B cell (primary cell): ENCODE measurements around the gene CEP68. TPM values are rescaled to one million over a fixed set of nuclear protein-coding genes. Genes with fewer than 3 reads are reported as not detected.

ENCODE experiments used
- ATAC-seq: fragments of 200-7000 bp; cut with Tn5 transposase; one replicate; pipeline ENCODE4 v1.10.0; 2021; ENCODE audit warnings: low read depth, mild to moderate bottlenecking, moderate number of reproducible peaks, moderate library complexity
- CTCF ChIA-PET: fragments of 350-600 bp; sonication (Branson Sonifier 250); formaldehyde crosslinking; loops from one replicate; lab custom pipeline; 2021; ENCODE audit warnings: antibody characterized with exemption, inconsistent platforms; lab: Charles Lee
- POLR2A ChIA-PET: fragments of 350-600 bp; sonication (Branson Sonifier 250); formaldehyde crosslinking; loops from one replicate; lab custom pipeline; 2021; ENCODE audit warnings: antibody characterized with exemption; lab: Charles Lee
- DNase-seq: peaks from one replicate; pipeline ENCODE4 v3.0.0; 2013
- H2AFZ ChIP-seq: 2 replicates; pipeline ENCODE4 v1.6.1; 2012; ENCODE audit warnings: mild to moderate bottlenecking, low read depth, low read length; ENCODE audit not compliant: insufficient read depth, poor library complexity, severe bottlenecking
- H3K27ac ChIP-seq, 2 donors: 1 replicate in 1 of 2; 2 replicates in 1 of 2; pipeline ENCODE4 v1.5.1; 2012 to 2013; ENCODE audit warnings: low read length in 2 of 2, mild to moderate bottlenecking in 2 of 2, moderate library complexity in 1 of 2
- H3K27me3 ChIP-seq, 4 experiments: fragments of 200-600 bp in 1 of 4; sonication (generic) in 1 of 4; replicated peaks in 1 of 4; 1 replicate in 2 of 4; 2 replicates in 2 of 4; pipeline versions ENCODE4 v1.6.1 to v1.7.0; 2013 to 2016; ENCODE audit warnings: low read length in 3 of 4, mild to moderate bottlenecking in 2 of 4, mixed read lengths in 1 of 4, moderate library complexity in 1 of 4; ENCODE audit not compliant: insufficient read depth in 4 of 4, control insufficient read depth in 3 of 4; ENCODE audit errors: control extremely low read depth in 1 of 4
- H3K36me3 ChIP-seq, 2 experiments: replicated peaks in 1 of 2; 1 replicate in 1 of 2; 2 replicates in 1 of 2; pipeline versions ENCODE4 v1.6.1 to v1.7.1; 2013; ENCODE audit warnings: low read length in 1 of 2; ENCODE audit not compliant: insufficient read depth in 2 of 2, control insufficient read depth in 1 of 2; ENCODE audit errors: control extremely low read depth in 1 of 2, extremely low read depth in 1 of 2
- H3K4me1 ChIP-seq, 2 donors: fragments of 200-600 bp in 1 of 2; sonication (generic) in 1 of 2; 1 replicate in 1 of 2; 2 replicates in 1 of 2; pipeline versions ENCODE4 v1.5.1 to v1.6.1; 2013 to 2017; ENCODE audit warnings: low read length in 2 of 2; ENCODE audit not compliant: control insufficient read depth in 2 of 2, insufficient read depth in 2 of 2
- H3K4me2 ChIP-seq: replicated peaks from 2 replicates; pipeline ENCODE3; 2012; ENCODE audit warnings: mild to moderate bottlenecking, low read depth, low read length; ENCODE audit not compliant: poor library complexity, severe bottlenecking
- H3K4me3 ChIP-seq, 5 experiments: fragments of 200-600 bp in 1 of 5; sonication (generic) in 1 of 5; 1 replicate in 3 of 5; 2 replicates in 2 of 5; pipeline versions ENCODE4 v1.5.1 to v1.7.0; 2011 to 2016; ENCODE audit warnings: low read length in 4 of 5, mild to moderate bottlenecking in 4 of 5, low read depth in 2 of 5, control low read depth in 1 of 5, moderate library complexity in 1 of 5; ENCODE audit not compliant: insufficient read depth in 1 of 5; ENCODE audit errors: control extremely low read depth in 1 of 5, extremely low read depth in 1 of 5
- H3K79me2 ChIP-seq: fragments of 200-600 bp; sonication (generic); one replicate; pipeline ENCODE4 v1.6.0; 2016; ENCODE audit warnings: low read length; ENCODE audit not compliant: control insufficient read depth, insufficient read depth
- H3K9ac ChIP-seq: fragments of 200-600 bp; sonication (generic); 2 replicates; pipeline ENCODE4 v1.6.1; 2017; ENCODE audit warnings: mild to moderate bottlenecking, low read length, moderate library complexity
- H3K9me3 ChIP-seq, 3 donors: one replicate each; pipeline versions ENCODE4 v1.6.1 to v1.7.1; 2013; ENCODE audit warnings: low read length in 2 of 3; ENCODE audit not compliant: control insufficient read depth in 2 of 3, insufficient read depth in 1 of 3; ENCODE audit errors: control extremely low read depth in 1 of 3
- H4K20me1 ChIP-seq: 2 replicates; pipeline ENCODE4 v1.6.0; 2012; ENCODE audit warnings: mild to moderate bottlenecking, low read length; ENCODE audit not compliant: insufficient read depth, control insufficient read depth, poor library complexity, severe bottlenecking
- H3K27ac Mint-ChIP-seq: one replicate; pipeline ENCODE4 v1.8.0; 2021; ENCODE audit warnings: mixed read lengths
- H3K27me3 Mint-ChIP-seq: one replicate; pipeline ENCODE4 v1.8.0; 2021; ENCODE audit warnings: mixed read lengths
- H3K4me1 Mint-ChIP-seq: one replicate; pipeline ENCODE4 v1.8.0; 2021; ENCODE audit warnings: mixed read lengths
- H3K4me3 Mint-ChIP-seq: one replicate; pipeline ENCODE4 v1.8.0; 2021; ENCODE audit warnings: mixed read lengths
- H3K9me3 Mint-ChIP-seq: one replicate; pipeline ENCODE4 v1.8.0; 2022; ENCODE audit warnings: mixed read lengths; ENCODE audit not compliant: insufficient read depth
- CTCF ChIP-seq: fragments of 200-600 bp; IDR thresholded peaks from one replicate; pipeline ENCODE4 v1.8.0; 2022; ENCODE audit warnings: antibody characterized with exemption, mild to moderate bottlenecking
- EZH2 ChIP-seq: IDR thresholded peaks from 2 replicates; pipeline ENCODE4 v1.6.1; 2012; ENCODE audit warnings: borderline replicate concordance, low read depth, mild to moderate bottlenecking, moderate library complexity, low read length; ENCODE audit not compliant: insufficient read depth, poor library complexity, severe bottlenecking
- WGBS: methylation state at CpG from one replicate; pipeline ENCODE4 v1.1.5; 2013; ENCODE audit warnings: missing lambda C conversion rate; ENCODE audit not compliant: insufficient coverage; 5-methylcytosine and 5-hydroxymethylcytosine counted together
- intact Hi-C: fragments of 100-400 bp; cut with micrococcal nuclease; formaldehyde crosslinking; loops from one replicate; pipeline ENCODE4 v1.10.0; 2022
- polyA plus RNA-seq: library from polyadenylated mRNA; depleted of rRNA; stranded (reverse); fragments of >200 nt; gene quantifications from 2 replicates; pipeline ENCODE4 v1.2.3, GENCODE V29; 2012
- total RNA-seq, 2 donors: library from RNA; stranded (reverse); fragments of 120-200 nt in 1 of 2; gene quantifications; 1 replicate in 1 of 2; 2 replicates in 1 of 2; pipeline versions ENCODE4 v1.2.3 to v1.2.4, GENCODE V29; 2013 to 2022

Gene CEP68
- total and polyA plus RNA-seq, 2 donors (not counting 1 experiment from before 2014, with no cell fraction given): 11.0 to 32.0 TPM

- no peaks in the 10 kb centered on the region for H3K27me3 ChIP-seq
- H4K20me1 ChIP-seq: peaks cover 5% of the 10 kb centered on the region
- DNase-seq: no peak
- no peak overlapping the region for H3K9ac ChIP-seq
- Mint-ChIP-seq H3K27me3 (no peaks in the 10 kb centered on the region), H3K27ac (no peak overlapping the region), H3K9me3 (peaks cover 7% of the 10 kb centered on the region), H3K4me3 (no peak overlapping the region), H3K4me1 (peaks cover 18% of the 10 kb centered on the region)
- H3K79me2 ChIP-seq: peaks cover 62% of the 10 kb centered on the region
- no peak overlapping the region for H3K4me3 ChIP-seq
- POLR2A ChIA-PET: interaction anchor here (0.7 to 1.1 kb wide), 2 partner anchors 12 to 26 kb away, joined by 3 read pairs; no protein-coding TSS in a partner anchor
- H3K9me3 ChIP-seq: peaks cover 0 to 14% (median 11%) of the 10 kb centered on the region in 3 donors
- H2AFZ ChIP-seq: no peak overlapping the region
- WGBS: 44% methylated on average over 1 of the region's 2 CpGs
- H3K4me1 ChIP-seq: peaks cover 5% of the 10 kb centered on the region in 2 donors
- H3K27ac ChIP-seq: no peak overlapping the region
- no peak overlapping the region for H3K4me2 ChIP-seq
- H3K36me3 ChIP-seq: peaks cover 6 to 72% of the 10 kb centered on the region in 2 experiments
- intact Hi-C loops: loop anchor here (5.0 kb wide), 1 partner anchor 456 kb away; no protein-coding TSS in a partner anchor
- CTCF ChIA-PET: interaction anchor here (0.7 to 20.2 kb wide), 11 partner anchors 8 to 124 kb away, joined by 3 to 360 read pairs (median 4); partner anchors contain the start of gene CEP68
- no peak for ATAC-seq
- TF ChIP-seq EZH2 (no peak), CTCF (no peak)
Observed at GRCh38 chr2:65043001-65043400, 13.2 kb upstream of the CEP68 start.

- H3K27me3 ChIP-seq: no peaks in the 10 kb centered on the region
- Mint-ChIP-seq H3K9me3 (peaks cover 7% of the 10 kb centered on the region), H3K4me1 (peaks cover 20% of the 10 kb centered on the region), H3K27ac (no peak overlapping the region), H3K27me3 (no peaks in the 10 kb centered on the region), H3K4me3 (no peak overlapping the region)
- POLR2A ChIA-PET: interaction anchor here (0.6 kb wide), 1 partner anchor 27 kb away, joined by 4 read pairs; no protein-coding TSS in a partner anchor
- no peak overlapping the region for H3K4me3 ChIP-seq
- H3K9me3 ChIP-seq: peaks cover 0 to 14% (median 11%) of the 10 kb centered on the region in 3 donors
- CTCF ChIA-PET: interaction anchor here (1.0 to 20.2 kb wide), 3 partner anchors 10 to 126 kb away, joined by 3 to 360 read pairs (median 4); no protein-coding TSS in a partner anchor
- H3K79me2 ChIP-seq: peaks cover 57% of the 10 kb centered on the region
- WGBS: 100% methylated on average over 4 of the region's 7 CpGs
- H3K9ac ChIP-seq: no peak overlapping the region
- peaks cover 6 to 65% of the 10 kb centered on the region in 2 experiments for H3K36me3 ChIP-seq
- H3K27ac ChIP-seq: no peak overlapping the region
- peaks cover 5% of the 10 kb centered on the region in 2 donors for H3K4me1 ChIP-seq
- no peak overlapping the region for H2AFZ ChIP-seq
- DNase-seq (no peak), ATAC-seq (no peak)
- peaks cover 5% of the 10 kb centered on the region for H4K20me1 ChIP-seq
- no peak overlapping the region for H3K4me2 ChIP-seq
- TF ChIP-seq CTCF (no peak), EZH2 (no peak)
- intact Hi-C loops: loop anchor here (5.0 kb wide), 1 partner anchor 457 kb away; no protein-coding TSS in a partner anchor
Observed at GRCh38 chr2:65044097-65044735, 12.0 kb upstream of the CEP68 start.
